ENCODE measurements around the gene TMPRSS3. TPM values are rescaled to one million over a fixed set of nuclear protein-coding genes. Genes with fewer than 3 reads are reported as not detected.

Gene TMPRSS3
- total RNA-seq, 6 experiments from 2014 or later: 0.22 to 0.97 (median 0.71) TPM

GRCh38 chr21:42435401-42435800, 39.5 kb upstream of the TMPRSS3 start:
- TF ChIP-seq POLR2A (IDR thresholded peaks at IDR 0.05) (no peak), CTCF (IDR thresholded peaks at IDR 0.05) (no peak)
- DNase-seq: no peak
- H3K36me3 ChIP-seq: no peaks in the 10 kb centered on the region
- H3K4me1 ChIP-seq: no peaks in the 10 kb centered on the region
- intact Hi-C loops (cut with DNase I): no loop called here
- 30% methylated on average over 4 of the region's 4 CpGs for WGBS (ENCODE audit: insufficient coverage, low coverage, low lambda C conversion rate, missing lambda C conversion rate)
- no peaks in the 10 kb centered on the region for H3K9me3 ChIP-seq
- H3K27me3 ChIP-seq: no peaks in the 10 kb centered on the region
- no peak overlapping the region for H3K4me3 ChIP-seq
- H3K27ac ChIP-seq: no peak overlapping the region
- no peak for ATAC-seq

- DNase-seq (no peak), ATAC-seq (no peak)
- TF ChIP-seq POLR2A (IDR thresholded peaks at IDR 0.05) (no peak), CTCF (IDR thresholded peaks at IDR 0.05) (no peak)
- 63% methylated on average over 3 of the region's 3 CpGs for WGBS (ENCODE audit: insufficient coverage, low coverage, low lambda C conversion rate, missing lambda C conversion rate)
- H3K4me1 ChIP-seq: no peaks in the 10 kb centered on the region
- no peak overlapping the region for H3K4me3 ChIP-seq
- H3K27me3 ChIP-seq: no peaks in the 10 kb centered on the region
- intact Hi-C loops (cut with DNase I): no loop called here
- H3K27ac ChIP-seq: no peak overlapping the region
- no peaks in the 10 kb centered on the region for H3K9me3 ChIP-seq
- no peaks in the 10 kb centered on the region for H3K36me3 ChIP-seq
These were observed 39.0 kb upstream of the TMPRSS3 start for GRCh38 chr21:42434884-42435283.

GRCh38 chr21:42433946-42434551, 38.2 kb upstream of the TMPRSS3 start:
- Histone ChIP-seq H3K27me3 (no peaks in the 10 kb centered on the region), H3K9me3 (no peaks in the 10 kb centered on the region), H3K27ac (no peak overlapping the region), H3K4me1 (no peaks in the 10 kb centered on the region), H3K4me3 (no peak overlapping the region), H3K36me3 (no peaks in the 10 kb centered on the region)
- ATAC-seq: peak in 1 of 4 donors; percentile 93
- no peak for DNase-seq
- no peak for TF ChIP-seq POLR2A (IDR thresholded peaks at IDR 0.05)
- no peak for TF ChIP-seq CTCF (IDR thresholded peaks at IDR 0.05)
- intact Hi-C loops (cut with DNase I): no loop called here
- WGBS (ENCODE audit: insufficient coverage, low coverage, low lambda C conversion rate, missing lambda C conversion rate): 30% methylated on average over 8 of the region's 10 CpGs

GRCh38 chr21:42432695-42433094, 36.8 kb upstream of the TMPRSS3 start:
- DNase-seq: no peak
- intact Hi-C loops (cut with DNase I): no loop called here

More at GRCh38 chr21:42432695-42433094, 36.8 kb upstream of the TMPRSS3 start:
- 42% methylated on average over 1 of the region's 1 CpG for WGBS (ENCODE audit: insufficient coverage, low coverage, low lambda C conversion rate, missing lambda C conversion rate)
- TF ChIP-seq CTCF (IDR thresholded peaks at IDR 0.05) (no peak), POLR2A (IDR thresholded peaks at IDR 0.05) (no peak)
- no peaks in the 10 kb centered on the region for H3K36me3 ChIP-seq
- no peak for ATAC-seq
- no peaks in the 10 kb centered on the region for H3K9me3 ChIP-seq
- no peaks in the 10 kb centered on the region for H3K4me1 ChIP-seq
- no peak overlapping the region for H3K4me3 ChIP-seq
- H3K27ac ChIP-seq: no peak overlapping the region
- no peaks in the 10 kb centered on the region for H3K27me3 ChIP-seq
